ENCODE results near the gene TBL2.
"Not testable (repeated sequence)": the region's sequence is repeated elsewhere in the genome, so short reads cannot be mapped to it uniquely, and the experiment has no call there.

The TBL2 gene

DNA sequence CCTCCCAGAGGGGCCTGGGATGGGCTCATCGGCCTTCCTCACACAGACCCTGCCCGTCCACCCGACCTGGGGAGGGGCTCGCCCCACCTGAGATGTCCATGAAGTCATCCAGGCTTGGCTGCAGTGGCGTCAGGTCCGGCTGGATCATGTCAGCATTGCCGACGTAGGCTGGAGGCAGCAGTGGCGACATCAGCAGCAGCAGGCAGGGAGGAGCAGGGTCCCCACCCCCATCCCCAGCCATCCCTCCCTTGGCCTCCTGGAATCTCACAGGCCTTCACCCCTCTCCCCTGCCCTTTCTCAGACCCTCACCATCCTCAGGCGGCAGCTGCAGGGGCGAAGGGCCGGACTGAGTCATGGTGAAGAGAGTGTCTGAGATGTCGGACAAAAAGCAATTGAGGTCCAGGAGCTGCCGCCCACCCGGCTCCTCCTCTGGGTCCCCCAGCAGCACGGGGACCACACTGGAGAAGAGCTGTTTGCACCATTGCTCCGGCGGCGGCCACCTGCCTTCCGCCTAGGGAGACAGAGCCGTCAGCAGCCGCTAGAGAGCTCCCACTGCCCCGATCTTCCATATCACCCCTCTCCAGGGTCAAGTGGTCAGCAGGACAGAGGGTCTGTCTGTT is 27.3 kb upstream of the TBL2 start:
- DNase-seq, result no peak

- no peak for DNase-seq
These were observed 24.6 kb upstream of the TBL2 start for GRCh38 chr7:73602721-73603651.

- DNase-seq, result no peak
These were observed 21.5 kb upstream of the TBL2 start for GRCh38 chr7:73599916-73600315.

GRCh38 chr7:73599151-73599882 is 20.9 kb upstream of the TBL2 start:
- no peak for DNase-seq

DNA sequence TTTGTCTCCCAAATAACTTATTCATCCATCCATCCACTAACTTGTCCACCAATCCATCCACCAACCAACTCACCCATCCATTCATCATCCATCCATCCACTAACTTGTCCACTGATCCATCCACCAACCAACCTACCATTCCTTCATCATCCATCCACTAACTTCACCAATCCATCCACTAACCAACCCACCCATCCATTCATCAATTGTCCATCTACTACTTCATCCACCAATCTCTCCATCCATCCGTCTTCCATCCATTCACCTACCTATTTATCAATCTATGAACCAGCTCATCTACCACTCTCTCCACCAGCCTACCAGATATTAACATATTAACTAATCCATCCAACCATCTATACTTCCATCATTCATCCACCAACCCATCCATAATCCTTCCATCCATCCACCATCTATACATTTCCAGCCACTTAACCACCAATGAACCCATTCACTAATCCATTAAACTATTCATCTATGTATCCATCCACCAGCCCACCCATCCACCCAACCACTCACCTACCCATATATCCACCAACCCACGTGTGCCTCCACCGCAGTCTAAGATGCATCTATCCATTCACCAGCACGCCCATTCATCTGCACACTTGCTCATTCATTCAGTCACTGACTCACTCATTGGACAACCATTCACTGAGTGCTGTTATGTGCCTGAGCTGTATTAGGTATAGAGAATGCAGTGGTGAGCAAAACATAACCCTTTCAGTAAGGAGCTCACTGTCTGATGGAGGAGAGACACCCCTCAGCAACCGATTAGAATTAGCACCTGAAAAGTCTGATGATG is 19.8 kb upstream of the TBL2 start:
- DNase-seq, result no peak

DNA sequence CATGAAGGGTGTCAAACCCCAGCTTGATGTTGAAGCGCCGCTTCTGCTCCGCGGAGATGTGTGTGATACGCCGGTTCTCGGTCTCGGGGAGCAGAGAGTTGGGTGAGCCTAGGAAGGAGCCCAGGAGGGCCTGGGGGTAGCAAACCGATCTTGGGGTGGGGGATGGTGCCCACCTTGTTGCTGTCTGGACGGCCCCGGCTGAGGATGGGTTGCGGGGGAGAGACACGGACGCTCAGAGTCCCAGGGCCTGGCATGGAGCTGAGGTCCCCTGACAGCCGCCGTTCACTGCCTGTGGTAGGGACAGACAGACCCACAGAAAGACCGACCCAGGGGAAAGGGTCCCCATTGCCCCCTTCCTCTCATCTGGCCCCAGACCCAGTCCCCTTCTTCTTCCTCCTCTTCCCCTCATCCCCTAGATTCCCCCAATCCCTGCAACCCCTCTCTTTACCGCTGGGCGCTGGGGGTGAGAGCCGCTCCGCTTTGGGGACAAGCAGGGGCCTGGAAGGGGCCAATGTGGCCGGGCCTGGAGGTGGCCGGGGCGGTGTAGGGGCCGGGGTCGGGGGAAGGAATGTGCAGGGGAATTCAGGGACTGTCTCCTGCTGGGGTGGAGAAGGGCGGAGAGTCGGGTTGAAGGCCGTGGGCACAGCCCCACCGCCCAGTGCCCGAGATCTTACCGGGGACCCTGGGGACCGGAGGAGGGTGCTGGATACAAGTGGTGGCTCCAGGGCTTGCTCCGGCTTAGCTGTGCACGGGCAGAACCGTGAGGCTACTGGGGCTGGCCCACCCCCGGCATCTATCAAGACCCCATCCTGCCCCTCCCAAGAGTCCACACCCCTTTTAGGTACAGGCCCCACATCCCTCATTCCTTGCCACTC is 18.0 kb upstream of the TBL2 start:
- DNase-seq, result no peak

DNA sequence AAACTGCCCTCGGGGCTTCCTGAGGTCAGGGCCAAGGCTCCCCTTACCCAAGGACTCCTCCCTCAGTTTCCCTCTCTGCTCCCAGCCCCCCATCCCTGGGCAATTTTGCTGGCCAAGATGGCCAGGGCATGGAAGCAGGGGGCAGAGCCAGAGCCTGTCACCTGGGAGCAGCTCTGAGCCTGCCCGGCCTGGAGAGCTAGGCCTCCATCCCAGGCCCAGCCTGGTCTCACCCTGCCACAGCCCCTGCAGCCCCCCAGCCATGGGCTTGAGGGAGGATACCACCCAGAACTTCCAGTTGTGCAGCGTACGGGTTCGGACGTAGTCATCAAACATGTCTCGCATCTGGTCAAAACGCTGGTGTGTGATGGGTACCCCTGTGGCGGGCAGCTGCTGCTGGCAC is 17.0 kb upstream of the TBL2 start:
- DNase-seq, result no peak

DNA sequence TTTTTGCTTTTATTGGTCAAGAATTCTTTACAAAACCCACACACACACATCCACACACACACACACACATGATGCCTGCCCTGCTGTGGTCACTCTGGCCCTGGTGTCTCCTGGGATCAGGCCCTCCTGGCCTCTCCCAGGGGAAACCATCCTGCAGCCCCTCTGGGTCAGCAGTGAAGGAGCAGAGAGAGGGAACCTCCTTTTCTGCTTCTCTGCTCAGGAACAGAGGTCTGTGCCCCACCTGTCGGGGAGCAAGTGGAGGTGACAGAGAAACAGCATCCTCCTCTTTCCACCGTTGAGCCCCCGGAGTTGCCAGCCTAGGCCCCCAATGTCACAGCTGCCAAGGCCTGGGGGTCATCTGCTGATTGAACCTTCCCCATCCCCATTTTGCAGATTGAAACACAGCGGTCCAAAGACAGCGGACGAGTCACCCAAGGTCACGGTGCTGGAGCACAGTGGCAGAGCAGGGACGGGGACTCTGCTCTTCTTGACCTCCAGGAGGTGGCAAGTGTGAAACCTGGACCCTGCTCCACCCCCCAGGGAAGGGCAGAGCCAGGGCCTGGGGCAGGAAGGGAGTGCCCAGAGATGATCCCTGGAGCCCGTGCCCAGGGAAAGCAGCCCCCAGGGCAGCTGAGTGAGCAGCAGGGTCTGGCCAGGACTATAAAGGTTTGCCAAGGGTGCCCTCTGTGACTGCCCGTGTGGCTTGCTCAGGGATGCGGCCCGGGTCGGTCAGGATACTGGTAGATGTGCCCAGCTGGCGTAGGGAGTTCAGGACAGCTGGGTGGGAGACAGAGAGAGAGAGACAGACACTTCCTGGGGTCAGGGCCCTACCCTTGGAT is 15.0 kb upstream of the TBL2 start:
- no peak for DNase-seq

- DNase-seq, result no peak
These were observed 8.5 kb upstream of the TBL2 start for GRCh38 chr7:73586911-73587310.

DNA sequence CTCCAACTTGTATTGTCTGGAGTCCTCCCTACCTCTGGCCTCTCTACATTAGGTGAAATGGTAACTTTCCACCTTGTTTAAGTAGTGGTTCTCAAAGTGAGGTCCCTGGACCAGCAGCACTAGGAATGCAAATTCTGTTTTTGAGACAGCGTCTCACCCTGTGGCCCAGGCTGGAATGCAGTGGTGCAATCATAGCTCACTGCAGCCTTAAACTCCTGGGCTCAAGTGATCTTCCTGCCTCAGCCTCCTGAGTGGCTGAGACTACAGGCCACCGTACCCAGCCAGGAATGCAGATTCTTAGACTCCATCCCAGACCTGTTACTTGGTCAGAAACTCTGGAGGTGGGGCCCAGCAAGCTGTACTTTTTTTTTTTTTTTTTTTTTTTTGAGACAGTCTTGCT is 6.8 kb upstream of the TBL2 start:
- DNase-seq, result no peak

DNA sequence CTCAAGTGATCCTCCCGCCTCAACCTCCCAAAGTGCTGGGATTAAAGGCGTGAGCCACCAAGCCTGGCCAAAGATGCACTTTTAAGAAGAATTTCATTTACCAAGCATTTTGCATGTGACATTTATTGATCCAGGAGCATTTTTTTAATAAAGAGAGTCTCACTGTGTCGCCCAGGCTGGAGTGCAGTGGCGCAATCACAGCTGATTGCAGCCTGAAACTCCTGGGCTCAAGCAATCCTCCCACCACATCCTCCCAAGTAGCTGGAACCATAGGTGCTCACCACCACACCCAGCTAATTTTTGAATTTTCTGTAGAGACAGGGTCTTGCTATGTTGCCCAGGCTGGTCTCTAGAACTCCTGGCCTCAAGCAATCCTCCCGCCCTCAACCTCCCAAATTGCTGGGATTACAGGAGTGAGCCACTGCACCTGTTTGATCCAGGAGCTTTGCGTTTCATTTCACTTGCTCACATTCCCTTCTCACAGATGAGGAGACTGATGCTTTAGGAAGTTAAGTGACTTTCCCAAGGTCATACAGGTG is 4.4 kb upstream of the TBL2 start:
- DNase-seq, result no peak

DNA sequence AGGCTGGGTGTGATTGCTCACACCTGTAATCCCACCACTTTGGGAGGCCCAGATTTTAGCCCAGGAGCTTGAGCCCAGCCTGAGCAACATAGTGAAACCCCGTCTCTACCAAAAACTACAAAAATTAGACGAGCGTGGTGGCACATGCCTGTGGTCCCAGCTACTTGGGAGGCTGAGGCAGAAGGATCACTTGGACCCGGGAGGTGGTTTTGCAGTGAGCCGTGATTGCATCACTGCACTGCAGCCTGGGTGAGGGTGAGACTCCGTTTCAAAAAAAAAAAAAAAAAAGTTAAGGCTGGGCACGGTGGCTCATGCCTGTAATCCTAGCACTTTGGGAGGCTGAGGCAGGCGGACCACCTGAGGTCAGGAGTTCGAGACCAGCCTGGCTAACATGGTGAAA is 2.6 kb upstream of the TBL2 start:
- DNase-seq, result not testable (repeated sequence)

DNA sequence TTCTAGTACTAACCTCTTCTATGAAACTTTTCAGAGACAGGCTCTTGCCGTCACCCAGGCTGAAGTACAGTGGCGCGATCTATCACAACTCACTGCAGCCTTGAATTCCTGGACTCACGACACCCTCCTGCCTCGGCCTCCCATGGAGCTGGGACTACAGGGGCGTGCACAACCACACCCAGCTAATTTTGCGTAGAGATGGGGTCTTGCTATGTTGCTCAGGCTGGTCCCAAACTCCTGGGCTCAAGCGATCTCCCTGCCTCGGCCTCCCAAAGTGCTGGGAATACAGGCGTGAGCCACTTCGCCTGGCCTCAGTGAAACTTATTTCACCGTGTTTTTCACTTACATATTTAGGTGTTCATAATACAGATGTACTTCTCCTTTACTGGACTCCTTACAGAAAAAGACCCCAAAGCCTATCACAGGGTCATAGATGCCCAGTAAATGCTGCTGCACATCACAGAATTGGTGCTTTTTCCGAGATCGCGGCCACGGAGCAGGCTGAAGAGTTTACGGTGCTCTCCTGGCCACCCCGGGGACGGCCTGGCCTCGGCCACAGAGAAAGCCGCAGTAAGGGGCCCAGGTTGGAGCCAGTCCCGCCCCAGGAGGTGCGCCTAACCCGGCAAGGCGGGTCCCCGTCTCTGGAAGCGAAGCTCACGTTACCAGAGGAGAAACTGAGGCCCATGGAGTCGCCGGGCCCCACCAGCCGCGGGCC is 595 bp downstream of the TBL2 start:
- DNase-seq, result no peak

GRCh38 chr7:73573791-73574190 is 4.6 kb downstream of the TBL2 start:
- DNase-seq, result no peak

DNA sequence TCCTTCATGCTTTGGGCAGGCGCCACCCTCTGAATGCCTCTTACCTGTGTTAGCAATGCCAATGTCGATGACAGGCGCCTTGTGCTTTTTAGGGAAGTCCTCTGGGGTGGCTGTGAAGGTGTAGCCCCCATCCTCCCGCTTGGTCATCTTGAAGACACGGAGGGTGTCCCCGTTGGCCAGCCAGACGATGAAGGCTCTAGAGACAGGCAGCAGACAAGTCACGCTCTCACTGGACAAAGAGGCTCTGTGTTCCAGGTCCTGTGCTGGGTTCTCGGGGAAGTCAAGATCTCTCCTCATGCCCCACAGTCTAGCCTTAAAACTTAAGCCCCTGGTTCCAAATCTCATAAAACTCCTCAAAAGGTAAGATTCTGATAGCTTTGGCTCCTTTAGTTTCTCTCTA is 5.1 kb downstream of the TBL2 start:
- DNase-seq, result no peak

GRCh38 chr7:73572767-73573186 is 5.6 kb downstream of the TBL2 start:
- DNase-seq, result no peak

GRCh38 chr7:73570977-73571376 is 7.4 kb downstream of the TBL2 start:
- no peak for DNase-seq

DNA sequence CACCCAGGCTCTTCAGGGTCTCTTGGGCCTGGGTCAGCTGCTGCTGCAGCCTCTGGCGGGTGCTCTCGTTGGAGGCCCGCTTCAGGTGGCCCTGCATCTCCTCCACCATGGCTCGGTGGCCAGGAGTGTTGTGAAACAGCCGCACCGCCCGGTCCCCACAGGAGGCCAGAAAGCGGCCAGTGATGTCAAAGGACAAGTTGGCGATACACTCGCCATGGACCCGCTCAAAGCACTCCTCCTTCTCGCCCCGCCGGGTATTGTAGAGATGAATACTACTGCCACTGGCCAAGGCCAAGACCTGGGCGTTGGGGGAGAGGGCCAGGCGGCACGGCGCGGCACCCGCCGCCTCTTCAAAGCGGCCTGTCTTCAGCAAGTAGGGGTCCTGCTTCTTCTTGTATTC is 7.9 kb downstream of the TBL2 start:
- DNase-seq, result no peak

DNA sequence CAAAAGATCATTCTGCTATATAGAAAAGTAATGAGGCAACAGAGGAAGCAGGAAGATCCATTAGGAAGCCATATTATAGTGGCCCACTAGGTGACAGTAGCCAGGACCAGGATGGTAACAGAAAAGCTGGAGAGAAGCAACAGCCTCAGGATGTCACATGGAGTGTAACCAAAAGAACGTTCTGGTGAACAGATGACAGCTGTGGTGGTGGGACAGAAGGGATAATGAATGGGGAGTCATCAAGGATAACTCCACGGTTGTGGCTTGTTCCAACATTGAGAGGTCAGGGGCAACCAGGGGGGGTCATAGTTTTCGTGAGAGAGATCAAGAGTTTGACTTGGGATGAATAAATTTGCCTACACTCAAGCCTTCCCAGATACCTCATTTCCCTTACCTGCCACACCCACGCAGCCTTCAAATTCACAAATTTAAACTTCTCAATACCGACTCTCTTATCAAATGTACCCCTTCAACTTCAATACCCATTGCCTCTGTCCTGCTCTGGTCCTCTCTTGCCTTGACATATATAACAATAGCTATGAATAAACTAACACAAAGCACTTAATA is 9.3 kb downstream of the TBL2 start:
- DNase-seq, result no peak

All from activated CD4-positive, alpha-beta T cell treated with anti-CD3 and anti-CD28 coated beads, Interleukin-2, amount 50 U/mL, for 1 hour (primary cell).